PC-3 (cell line): ENCODE data around the gene TACSTD2. TPM values are rescaled to one million over a fixed set of nuclear protein-coding genes. Genes with fewer than 3 reads are reported as not detected.

Experiments
- ATAC-seq: fragments of 200-7000 bp; cut with Tn5 transposase; 2 replicates; pipeline ENCODE4 v1.9.1; 2020; ENCODE audit warnings: mild to moderate bottlenecking, moderate library complexity
- BruUV-seq: library from RNA; stranded (reverse); fragments of 400-500 nt; replicated peaks from 2 replicates; lab custom pipeline; 2021; lab: Mats Ljungman, UMichigan
- CTCF ChIA-PET: fragments of 300-600 bp; sonication (Branson Sonifier 250); formaldehyde crosslinking; loops from one replicate; lab custom pipeline; 2022; ENCODE audit warnings: antibody characterized with exemption; lab: Charles Lee
- POLR2A ChIA-PET: fragments of 300-600 bp; sonication (Branson Sonifier 250); formaldehyde crosslinking; loops from one replicate; lab custom pipeline; 2022; ENCODE audit warnings: antibody characterized with exemption; ENCODE audit not compliant: unreplicated experiment; lab: Charles Lee
- DNase-seq: peaks from one replicate; pipeline ENCODE4 v3.0.0-alpha.2; 2015
- H2AFZ ChIP-seq: fragments of 300-600 bp; sonication (generic); 2 replicates; pipeline ENCODE4 v1.6.0; 2016; ENCODE audit warnings: antibody characterized with exemption, low read length
- H3F3A ChIP-seq: fragments of 300-600 bp; sonication (generic); one replicate; pipeline ENCODE4 v1.6.0; 2017; ENCODE audit warnings: antibody characterized with exemption, low read length, control low read depth, mild to moderate bottlenecking; ENCODE audit not compliant: unreplicated experiment
- H3K27ac ChIP-seq: fragments of 300-600 bp; sonication (generic); 2 replicates; pipeline ENCODE4 v1.5.1; 2016; ENCODE audit warnings: mild to moderate bottlenecking, low read length
- H3K27me3 ChIP-seq: fragments of 300-600 bp; sonication (generic); 2 replicates; pipeline ENCODE4 v1.6.1; 2016; ENCODE audit warnings: low read length, mixed read lengths
- H3K36me3 ChIP-seq: fragments of 300-600 bp; sonication (generic); 2 replicates; pipeline ENCODE4 v1.6.1; 2016; ENCODE audit warnings: low read depth, mixed run types, low read length, mixed read lengths
- H3K4me1 ChIP-seq: fragments of 300-600 bp; sonication (generic); 2 replicates; pipeline ENCODE4 v1.5.1; 2016; ENCODE audit warnings: low read length; ENCODE audit not compliant: insufficient read depth
- H3K4me2 ChIP-seq: fragments of 300-600 bp; sonication (generic); 2 replicates; pipeline ENCODE4 v1.6.0; 2016; ENCODE audit warnings: low read length
- H3K4me3 ChIP-seq: fragments of 300-600 bp; sonication (generic); 2 replicates; pipeline ENCODE4 v1.5.1; 2016; ENCODE audit warnings: mild to moderate bottlenecking, low read length, mixed read lengths
- H3K79me2 ChIP-seq: fragments of 300-600 bp; sonication (generic); 2 replicates; pipeline ENCODE4 v1.6.1; 2017; ENCODE audit warnings: low read length, mixed read lengths
- H3K9ac ChIP-seq: fragments of 300-600 bp; sonication (generic); 2 replicates; pipeline ENCODE4 v1.6.0; 2016; ENCODE audit warnings: mild to moderate bottlenecking, low read length
- H3K9me2 ChIP-seq: fragments of 300-600 bp; sonication (generic); replicated peaks from 2 replicates; pipeline ENCODE4 v1.6.1; 2016; ENCODE audit warnings: mixed run types, low read length, mixed read lengths
- H3K9me3 ChIP-seq: fragments of 300-600 bp; sonication (generic); 2 replicates; pipeline ENCODE4 v1.6.1; 2016; ENCODE audit warnings: low read length, mixed read lengths
- H4K20me1 ChIP-seq: fragments of 300-600 bp; sonication (generic); 2 replicates; pipeline ENCODE4 v1.6.1; 2016; ENCODE audit warnings: low read length, mixed read lengths
- EZH2 ChIP-seq: fragments of 300-600 bp; sonication (generic); IDR thresholded peaks from one replicate; pipeline ENCODE4 v1.6.1; 2017; ENCODE audit warnings: antibody characterized with exemption, mild to moderate bottlenecking, low read length; ENCODE audit not compliant: unreplicated experiment
- EZH2phosphoT487 ChIP-seq: fragments of 300-600 bp; sonication (generic); IDR thresholded peaks from 2 replicates; pipeline ENCODE4 v1.6.1; 2018; ENCODE audit warnings: mild to moderate bottlenecking, antibody characterized with exemption, low read length, borderline replicate concordance
- intact Hi-C: fragments of 100-400 bp; cut with micrococcal nuclease; formaldehyde crosslinking; loops from 2 replicates; pipeline ENCODE4 v1.9.0; 2023
- total RNA-seq: library from RNA; depleted of rRNA; stranded (reverse); fragments of >200 nt; gene quantifications from 2 replicates; pipeline ENCODE4 v1.2.3, GENCODE V29; 2014
- TF ChIP-seq, protein P1 (sequence below): fragments of 300-600 bp; sonication (generic); conservative IDR thresholded peaks from 2 replicates; pipeline ENCODE4 v1.5.1; 2017; ENCODE audit warnings: antibody characterized with exemption, low read depth, mild to moderate bottlenecking, low read length

TACSTD2 gene
- total RNA-seq, 1 experiment from 2014 or later = 94.2 TPM

DNA sequence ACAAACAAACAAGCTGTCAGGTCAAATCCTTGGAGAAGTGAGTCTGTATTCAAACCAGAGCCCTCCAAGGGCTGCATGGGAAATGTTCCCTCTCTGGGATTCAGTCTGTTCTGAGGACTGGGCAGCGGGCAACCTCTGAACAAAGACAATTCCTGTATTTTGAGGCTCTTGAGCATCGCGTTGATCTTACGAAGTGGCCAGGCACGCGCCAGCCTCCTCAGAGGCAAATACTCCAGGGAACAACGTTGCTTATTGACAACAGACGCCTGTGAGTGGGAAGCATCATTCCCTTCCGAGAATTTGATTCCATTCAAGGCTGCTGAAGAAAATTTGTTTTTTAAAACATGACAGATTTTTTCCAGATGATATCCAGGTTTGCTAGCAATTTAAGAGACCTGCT, 20.0 kb upstream of the TACSTD2 start:
- Histone ChIP-seq H3K36me3 (no peaks in the 10 kb centered on the region), H3K27me3 (no peaks in the 10 kb centered on the region), H3K4me1 (peaks cover 12% of the 10 kb centered on the region), H2AFZ (no peak overlapping the region), H3F3A (no peaks in the 10 kb centered on the region), H3K9me3 (no peaks in the 10 kb centered on the region), H3K4me3 (no peak overlapping the region), H3K9me2 (no peaks in the 10 kb centered on the region), H3K9ac (no peak overlapping the region), H3K4me2 (no peak overlapping the region), H3K27ac (no peak overlapping the region), H4K20me1 (no peaks in the 10 kb centered on the region), H3K79me2 (no peaks in the 10 kb centered on the region)
- ATAC-seq (no peak), DNase-seq (no peak)
- CTCF ChIA-PET = no interaction called here
- POLR2A ChIA-PET = no interaction called here
- intact Hi-C loops = no loop called here
- BruUV-seq = no TSS peak
- TF ChIP-seq EZH2phosphoT487 (no peak), EZH2 (no peak)
- TF ChIP-seq, protein P1, sequence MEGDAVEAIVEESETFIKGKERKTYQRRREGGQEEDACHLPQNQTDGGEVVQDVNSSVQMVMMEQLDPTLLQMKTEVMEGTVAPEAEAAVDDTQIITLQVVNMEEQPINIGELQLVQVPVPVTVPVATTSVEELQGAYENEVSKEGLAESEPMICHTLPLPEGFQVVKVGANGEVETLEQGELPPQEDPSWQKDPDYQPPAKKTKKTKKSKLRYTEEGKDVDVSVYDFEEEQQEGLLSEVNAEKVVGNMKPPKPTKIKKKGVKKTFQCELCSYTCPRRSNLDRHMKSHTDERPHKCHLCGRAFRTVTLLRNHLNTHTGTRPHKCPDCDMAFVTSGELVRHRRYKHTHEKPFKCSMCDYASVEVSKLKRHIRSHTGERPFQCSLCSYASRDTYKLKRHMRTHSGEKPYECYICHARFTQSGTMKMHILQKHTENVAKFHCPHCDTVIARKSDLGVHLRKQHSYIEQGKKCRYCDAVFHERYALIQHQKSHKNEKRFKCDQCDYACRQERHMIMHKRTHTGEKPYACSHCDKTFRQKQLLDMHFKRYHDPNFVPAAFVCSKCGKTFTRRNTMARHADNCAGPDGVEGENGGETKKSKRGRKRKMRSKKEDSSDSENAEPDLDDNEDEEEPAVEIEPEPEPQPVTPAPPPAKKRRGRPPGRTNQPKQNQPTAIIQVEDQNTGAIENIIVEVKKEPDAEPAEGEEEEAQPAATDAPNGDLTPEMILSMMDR = no peak

DNA sequence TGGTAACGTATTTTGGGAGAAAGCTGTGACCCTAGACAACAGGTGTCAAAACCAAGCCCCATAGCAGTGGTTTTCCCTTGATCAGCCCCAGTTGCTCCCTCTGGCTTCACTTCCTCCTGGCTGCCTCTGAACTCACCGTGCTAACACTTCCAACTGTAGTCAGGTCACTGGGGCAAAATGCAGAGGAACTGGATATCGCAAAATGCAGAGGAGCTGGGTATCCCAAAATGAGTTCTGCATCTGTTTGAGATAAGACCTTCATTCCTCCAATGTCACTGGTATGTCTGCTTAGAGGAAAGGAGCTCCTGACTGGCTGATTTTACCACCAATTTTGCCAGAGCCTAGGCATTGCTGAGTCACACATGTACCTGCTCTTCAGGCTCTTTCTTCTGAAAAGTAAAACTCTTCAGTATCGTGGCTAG, 19.6 kb upstream of the TACSTD2 start:
- H2AFZ ChIP-seq = no peak overlapping the region
- no peaks in the 10 kb centered on the region for H3F3A ChIP-seq
- POLR2A ChIA-PET = no interaction called here
- no peak for DNase-seq
- no peak overlapping the region for H3K4me3 ChIP-seq
- H3K36me3 ChIP-seq = no peaks in the 10 kb centered on the region
- no peak overlapping the region for H3K4me2 ChIP-seq
- peaks cover 15% of the 10 kb centered on the region for H3K4me1 ChIP-seq
- no peak for TF ChIP-seq EZH2phosphoT487
- TF ChIP-seq EZH2 = no peak
- TF ChIP-seq, protein P1 = no peak
- BruUV-seq = no TSS peak
- no peaks in the 10 kb centered on the region for H4K20me1 ChIP-seq
- ATAC-seq = no peak; the same call in 1 of the 2 replicates
- no peaks in the 10 kb centered on the region for H3K27me3 ChIP-seq
- no peak overlapping the region for H3K9ac ChIP-seq
- intact Hi-C loops = no loop called here
- no peaks in the 10 kb centered on the region for H3K9me3 ChIP-seq
- CTCF ChIA-PET = no interaction called here
- H3K9me2 ChIP-seq = no peaks in the 10 kb centered on the region
- H3K27ac ChIP-seq = no peak overlapping the region
- no peaks in the 10 kb centered on the region for H3K79me2 ChIP-seq

DNA sequence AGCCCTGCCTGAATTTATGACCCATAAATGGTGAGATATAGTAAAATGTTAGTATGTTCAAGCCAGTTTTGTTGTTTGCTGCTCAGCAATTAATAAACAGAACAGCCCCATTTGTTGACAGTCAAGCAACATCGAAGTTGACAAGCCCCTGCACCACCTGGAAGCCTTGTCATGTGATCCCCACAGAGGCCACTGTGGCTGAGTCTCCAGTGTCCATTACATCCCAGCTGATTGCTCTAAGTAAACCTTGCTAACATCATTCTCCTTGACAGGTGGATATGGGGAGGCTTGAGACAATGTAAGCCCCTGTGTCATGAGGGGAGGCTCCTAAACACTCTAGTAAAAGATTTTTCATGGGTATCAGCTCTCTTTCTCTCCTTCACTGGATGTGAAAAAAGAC, 17.5 kb upstream of the TACSTD2 start:
- no peaks in the 10 kb centered on the region for H3K27me3 ChIP-seq
- no peak for DNase-seq
- no peaks in the 10 kb centered on the region for H4K20me1 ChIP-seq
- H3K27ac ChIP-seq = no peak overlapping the region
- ChIA-PET POLR2A (no interaction called here), CTCF (no interaction called here)
- no peak overlapping the region for H3K4me2 ChIP-seq
- no peak overlapping the region for H3K9ac ChIP-seq
- no peaks in the 10 kb centered on the region for H3K9me2 ChIP-seq
- no TSS peak for BruUV-seq
- TF ChIP-seq EZH2 = no peak
- peaks cover 15% of the 10 kb centered on the region for H3K4me1 ChIP-seq
- intact Hi-C loops = no loop called here
- H3K4me3 ChIP-seq = no peak overlapping the region
- no peaks in the 10 kb centered on the region for H3K36me3 ChIP-seq
- no peak overlapping the region for H2AFZ ChIP-seq
- no peaks in the 10 kb centered on the region for H3K9me3 ChIP-seq
- H3K79me2 ChIP-seq = 0 out of 2 replicates have a peak, but pooled peaks cover 9% of the 10 kb centered on the region
- H3F3A ChIP-seq = no peaks in the 10 kb centered on the region
- ATAC-seq = no peak
